Measurements from ENCODE around the gene MUS81.

Gene MUS81

DNA sequence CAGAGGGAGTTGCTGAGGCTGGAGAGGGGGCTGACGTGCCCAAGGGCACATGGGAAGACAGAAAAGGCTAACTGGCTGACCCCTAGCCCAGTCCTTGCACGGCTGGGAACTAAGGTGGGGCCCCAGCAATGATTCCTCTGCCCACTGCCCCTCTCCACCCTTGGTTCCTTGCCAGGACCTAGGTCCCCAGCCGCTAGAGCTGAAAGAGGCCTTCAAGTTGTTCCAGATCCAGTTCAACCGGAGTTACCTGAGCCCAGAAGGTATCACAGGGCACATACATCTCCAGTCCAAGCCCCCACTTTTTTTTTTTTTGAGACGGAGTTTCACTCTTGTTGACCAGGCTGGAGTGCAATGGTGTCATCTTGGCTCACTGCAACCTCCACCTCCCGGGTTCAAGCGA lies 19.8 kb downstream of the MUS81 start:
- TF ChIP-seq, protein P1, sequence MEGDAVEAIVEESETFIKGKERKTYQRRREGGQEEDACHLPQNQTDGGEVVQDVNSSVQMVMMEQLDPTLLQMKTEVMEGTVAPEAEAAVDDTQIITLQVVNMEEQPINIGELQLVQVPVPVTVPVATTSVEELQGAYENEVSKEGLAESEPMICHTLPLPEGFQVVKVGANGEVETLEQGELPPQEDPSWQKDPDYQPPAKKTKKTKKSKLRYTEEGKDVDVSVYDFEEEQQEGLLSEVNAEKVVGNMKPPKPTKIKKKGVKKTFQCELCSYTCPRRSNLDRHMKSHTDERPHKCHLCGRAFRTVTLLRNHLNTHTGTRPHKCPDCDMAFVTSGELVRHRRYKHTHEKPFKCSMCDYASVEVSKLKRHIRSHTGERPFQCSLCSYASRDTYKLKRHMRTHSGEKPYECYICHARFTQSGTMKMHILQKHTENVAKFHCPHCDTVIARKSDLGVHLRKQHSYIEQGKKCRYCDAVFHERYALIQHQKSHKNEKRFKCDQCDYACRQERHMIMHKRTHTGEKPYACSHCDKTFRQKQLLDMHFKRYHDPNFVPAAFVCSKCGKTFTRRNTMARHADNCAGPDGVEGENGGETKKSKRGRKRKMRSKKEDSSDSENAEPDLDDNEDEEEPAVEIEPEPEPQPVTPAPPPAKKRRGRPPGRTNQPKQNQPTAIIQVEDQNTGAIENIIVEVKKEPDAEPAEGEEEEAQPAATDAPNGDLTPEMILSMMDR (IDR thresholded peaks at IDR 0.05; ENCODE audit: low read depth, low read length, missing control alignments), result no peak
- no peak overlapping the region for H3K4me3 ChIP-seq (replicated peaks; ENCODE audit: low read depth, low read length)
- no peak for DNase-seq (ENCODE audit: extremely low read depth, low read depth)

DNA sequence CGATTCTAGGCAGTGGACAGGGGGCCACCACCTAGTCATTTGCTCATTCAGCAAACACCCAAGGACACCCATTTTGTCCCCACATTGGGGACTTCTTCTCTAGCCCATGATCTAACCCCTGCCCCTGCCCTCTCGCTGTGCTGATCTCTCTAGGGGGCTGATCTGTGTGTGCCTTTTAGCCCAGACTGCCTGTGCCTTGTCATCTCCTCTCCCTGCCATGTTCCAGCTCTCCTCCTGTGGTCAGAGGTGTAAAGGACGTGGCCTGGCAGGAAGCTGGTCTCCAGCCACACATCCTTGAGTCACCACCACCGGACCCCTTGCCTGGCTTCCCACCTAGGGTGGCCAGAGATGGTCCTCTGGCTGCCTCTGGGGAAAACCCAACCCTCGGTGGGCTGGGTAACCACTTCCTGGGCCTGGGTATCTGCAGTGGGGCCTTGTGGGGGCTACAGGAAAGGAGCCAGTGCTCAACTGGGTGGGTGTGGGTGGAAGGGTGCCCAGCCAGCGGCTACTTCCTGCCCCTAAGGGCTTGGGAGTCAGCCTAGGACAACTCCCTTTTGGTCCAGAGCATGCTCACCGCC lies 20.7 kb downstream of the MUS81 start:
- no peak for DNase-seq (ENCODE audit: extremely low read depth, low read depth)
- TF ChIP-seq, protein P1 (IDR thresholded peaks at IDR 0.05; ENCODE audit: low read depth, low read length, missing control alignments), result no peak
- no peak overlapping the region for H3K4me3 ChIP-seq (replicated peaks; ENCODE audit: low read depth, low read length)

DNA sequence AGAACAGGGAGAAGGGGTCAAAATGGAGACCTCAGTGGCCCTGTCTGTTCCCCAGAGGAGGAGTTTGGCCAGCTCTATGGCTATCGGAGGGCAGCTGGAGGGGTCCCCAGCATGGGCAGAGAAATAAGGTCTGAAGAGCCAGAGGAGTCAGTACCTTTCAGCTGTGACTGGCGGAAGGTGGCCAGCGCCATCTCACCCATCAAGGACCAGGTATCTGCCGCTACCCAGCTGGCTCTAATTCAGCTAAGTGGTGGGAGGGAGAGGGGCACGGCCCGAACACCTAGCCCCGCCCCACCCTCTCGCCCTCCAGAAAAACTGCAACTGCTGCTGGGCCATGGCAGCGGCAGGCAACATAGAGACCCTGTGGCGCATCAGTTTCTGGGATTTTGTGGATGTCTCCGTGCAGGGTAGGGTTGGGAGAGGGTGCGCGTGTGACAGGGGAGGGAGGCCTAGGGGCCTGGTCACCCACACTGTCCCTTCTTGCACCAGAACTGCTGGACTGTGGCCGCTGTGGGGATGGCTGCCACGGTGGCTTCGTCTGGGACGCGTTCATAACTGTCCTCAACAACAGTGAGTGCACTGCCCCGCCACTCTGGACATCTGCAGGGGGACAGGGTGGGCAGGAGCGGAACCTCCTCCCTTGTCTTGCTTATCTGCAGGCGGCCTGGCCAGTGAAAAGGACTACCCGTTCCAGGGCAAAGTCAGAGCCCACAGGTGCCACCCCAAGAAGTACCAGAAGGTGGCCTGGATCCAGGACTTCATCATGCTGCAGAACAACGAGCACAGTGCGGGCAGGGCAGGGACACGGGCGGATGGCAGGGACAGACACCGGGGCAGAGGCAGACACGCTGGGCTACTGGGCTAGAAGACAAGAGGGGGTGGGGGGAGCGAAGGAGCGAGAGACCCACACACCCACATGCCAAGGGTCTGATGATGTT lies 22.2 kb downstream of the MUS81 start:
- DNase-seq (ENCODE audit: extremely low read depth, low read depth), result no peak
- no peak overlapping the region for H3K4me3 ChIP-seq (replicated peaks; ENCODE audit: low read depth, low read length)
- TF ChIP-seq, protein P1 (IDR thresholded peaks at IDR 0.05; ENCODE audit: low read depth, low read length, missing control alignments), result no peak

DNA sequence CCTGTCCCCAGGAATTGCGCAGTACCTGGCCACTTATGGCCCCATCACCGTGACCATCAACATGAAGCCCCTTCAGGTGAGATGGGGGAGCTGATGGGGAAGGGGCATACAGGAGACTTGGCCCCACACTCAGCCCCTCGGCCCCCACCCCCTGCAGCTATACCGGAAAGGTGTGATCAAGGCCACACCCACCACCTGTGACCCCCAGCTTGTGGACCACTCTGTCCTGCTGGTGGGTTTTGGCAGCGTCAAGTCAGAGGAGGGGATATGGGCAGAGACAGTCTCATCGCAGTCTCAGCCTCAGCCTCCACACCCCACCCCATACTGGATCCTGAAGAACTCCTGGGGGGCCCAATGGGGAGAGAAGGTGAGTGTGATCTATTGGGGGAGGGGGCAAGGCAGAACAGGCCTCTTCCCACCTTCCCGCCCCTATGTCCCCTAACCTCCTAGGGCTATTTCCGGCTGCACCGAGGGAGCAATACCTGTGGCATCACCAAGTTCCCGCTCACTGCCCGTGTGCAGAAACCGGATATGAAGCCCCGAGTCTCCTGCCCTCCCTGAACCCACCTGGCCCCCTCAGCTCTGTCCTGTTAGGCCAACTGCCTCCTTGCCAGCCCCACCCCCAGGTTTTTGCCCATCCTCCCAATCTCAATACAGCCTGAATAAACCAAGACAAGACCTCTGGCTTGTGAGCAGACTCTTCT lies 23.0 kb downstream of the MUS81 start:
- TF ChIP-seq, protein P1 (IDR thresholded peaks at IDR 0.05; ENCODE audit: low read depth, low read length, missing control alignments), result no peak
- no peak for DNase-seq (ENCODE audit: extremely low read depth, low read depth)
- H3K4me3 ChIP-seq (replicated peaks; ENCODE audit: low read depth, low read length), result no peak overlapping the region

DNA sequence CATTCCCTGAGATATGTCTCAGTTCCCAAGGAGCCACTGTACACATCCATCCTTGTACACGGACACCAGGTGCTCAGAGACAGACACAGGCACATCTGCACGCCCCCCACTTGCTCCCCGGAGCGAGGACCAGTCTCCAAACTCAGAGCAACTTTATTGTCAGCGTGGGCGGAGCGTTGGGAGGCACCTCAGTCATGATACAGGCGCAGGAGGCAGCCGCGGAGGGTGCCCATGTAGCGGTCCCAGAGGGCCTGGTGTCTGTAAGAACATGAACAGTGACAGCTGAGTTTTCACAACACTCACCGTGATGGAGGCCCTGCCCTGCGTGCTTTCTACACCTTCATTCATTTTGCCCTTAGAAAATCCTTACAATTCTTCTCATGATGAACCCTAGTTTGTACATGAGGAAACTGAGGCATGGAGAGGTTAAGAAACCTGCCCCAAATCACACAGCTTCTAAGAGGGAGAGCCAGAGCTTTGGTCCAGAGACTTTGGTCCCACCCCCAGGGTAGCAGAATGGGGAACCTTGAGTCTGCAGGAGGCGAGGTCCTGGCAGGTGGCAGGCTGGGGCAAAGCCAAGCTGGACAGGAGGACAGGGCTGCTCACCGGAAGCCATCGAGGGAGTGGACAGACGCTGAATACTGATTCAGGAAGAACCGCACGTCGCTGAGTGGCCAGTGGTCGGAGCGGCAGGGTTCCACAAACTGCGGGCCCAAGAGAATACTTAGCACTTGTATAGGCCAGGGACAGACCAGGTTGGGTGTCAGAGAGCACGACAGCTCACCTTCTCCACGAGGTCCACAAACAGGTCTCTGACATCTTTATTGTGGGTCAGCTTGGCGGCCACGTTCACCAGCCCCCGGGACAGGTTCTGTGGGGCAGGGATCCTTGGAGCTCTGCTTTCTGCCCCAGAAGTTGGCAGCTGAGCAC lies 23.8 kb downstream of the MUS81 start:
- no peak for DNase-seq (ENCODE audit: extremely low read depth, low read depth)
- no peak overlapping the region for H3K4me3 ChIP-seq (replicated peaks; ENCODE audit: low read depth, low read length)
- TF ChIP-seq, protein P1 (IDR thresholded peaks at IDR 0.05; ENCODE audit: low read depth, low read length, missing control alignments), result no peak

DNA sequence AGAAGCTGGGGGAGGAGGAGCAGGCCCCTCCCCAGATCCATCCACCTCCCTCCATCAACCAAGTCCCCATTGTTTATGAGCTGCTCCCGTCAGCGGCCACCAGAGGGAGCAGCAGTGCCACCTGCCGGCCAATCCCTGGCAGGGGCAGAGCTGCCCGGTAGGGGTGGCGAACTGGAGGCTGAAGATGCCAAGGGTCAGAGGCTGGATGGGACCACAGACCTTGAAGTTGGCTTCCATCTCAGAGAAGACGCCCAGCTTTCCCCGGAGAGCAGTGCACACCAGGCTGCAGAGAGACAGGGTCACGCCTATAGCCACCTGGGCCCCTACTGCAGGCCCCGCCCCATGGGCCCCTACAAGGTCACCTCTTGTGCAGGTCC lies 24.5 kb downstream of the MUS81 start:
- H3K4me3 ChIP-seq (replicated peaks; ENCODE audit: low read depth, low read length), result no peak overlapping the region
- TF ChIP-seq, protein P1 (IDR thresholded peaks at IDR 0.05; ENCODE audit: low read depth, low read length, missing control alignments), result peak; percentile 100
- no peak for DNase-seq (ENCODE audit: extremely low read depth, low read depth)

Data from HFF-Myc (cell line).